ENCODE results near the gene UNK.
A peak's percentile ranks its signal among the peaks of the same experiment; 100 is the strongest.

UNK gene

GRCh38 chr17:75740215-75740614 lies 44.4 kb upstream of the UNK start:
- DNase-seq (ENCODE audit: insufficient read length, low spot score): no peak
- no peak for TF ChIP-seq CTCF (IDR thresholded peaks at IDR 0.05; ENCODE audit: insufficient read depth, missing control alignments)
- no peak for FAIRE-seq

- FAIRE-seq: no peak
- no peak for DNase-seq (ENCODE audit: insufficient read length, low spot score)
- TF ChIP-seq CTCF (IDR thresholded peaks at IDR 0.05; ENCODE audit: insufficient read depth, missing control alignments): no peak
Measured at GRCh38 chr17:75740631-75741077, 44.0 kb upstream of the UNK start.

GRCh38 chr17:75742337-75742736 lies 42.3 kb upstream of the UNK start:
- FAIRE-seq: no peak
- no peak for DNase-seq (ENCODE audit: insufficient read length, low spot score)
- no peak for TF ChIP-seq CTCF (IDR thresholded peaks at IDR 0.05; ENCODE audit: insufficient read depth, missing control alignments)

GRCh38 chr17:75743625-75744206 lies 40.9 kb upstream of the UNK start:
- FAIRE-seq (no peak), DNase-seq (ENCODE audit: insufficient read length, low spot score) (no peak)
- no peak for TF ChIP-seq CTCF (IDR thresholded peaks at IDR 0.05; ENCODE audit: insufficient read depth, missing control alignments)

GRCh38 chr17:75748706-75749105 lies 35.9 kb upstream of the UNK start:
- TF ChIP-seq CTCF (IDR thresholded peaks at IDR 0.05; ENCODE audit: insufficient read depth, missing control alignments): no peak
- FAIRE-seq (no peak), DNase-seq (ENCODE audit: insufficient read length, low spot score) (no peak)

- DNase-seq (ENCODE audit: insufficient read length, low spot score): peak; percentile 70
- FAIRE-seq: no peak
- peak; percentile 93 for TF ChIP-seq CTCF (IDR thresholded peaks at IDR 0.05; ENCODE audit: insufficient read depth, missing control alignments)
Measured at GRCh38 chr17:75749545-75750389, 34.8 kb upstream of the UNK start.

All from D721Med (cell line).